Activated CD8-positive, alpha-beta T cell treated with anti-CD3 and anti-CD28 coated beads, Interleukin-2, amount 10 ng/mL, durations not matched to agents 7 days and 5 days (primary cell): Measurements from ENCODE around the gene ZDHHC12. TPM values are rescaled to one million over a fixed set of nuclear protein-coding genes. Genes with fewer than 3 reads are reported as not detected.

ENCODE experiments used
- ATAC-seq: fragments of 150-1000 bp; cut with Tn5 transposase; one replicate; pipeline ENCODE4 v1.10.0; 2021; ENCODE audit warnings: moderate library complexity
- CTCF ChIA-PET: fragments of 350-600 bp; sonication (Branson Sonifier 250); formaldehyde crosslinking; loops from one replicate; lab custom pipeline; 2021; ENCODE audit warnings: antibody characterized with exemption; lab: Charles Lee
- POLR2A ChIA-PET: fragments of 350-600 bp; sonication (Branson Sonifier 250); formaldehyde crosslinking; loops from one replicate; lab custom pipeline; 2021; ENCODE audit warnings: antibody characterized with exemption; lab: Charles Lee
- DNase-seq: peaks from one replicate; pipeline ENCODE4 v3.0.0-alpha.2; 2020
- H3K27ac Mint-ChIP-seq: one replicate; pipeline ENCODE4 v1.8.0; 2021; ENCODE audit warnings: mild to moderate bottlenecking, mixed read lengths
- H3K27me3 Mint-ChIP-seq: one replicate; pipeline ENCODE4 v1.8.0; 2021; ENCODE audit warnings: low read depth, mixed read lengths
- H3K36me3 Mint-ChIP-seq: one replicate; pipeline ENCODE4 v1.8.0; 2021; ENCODE audit warnings: low read depth, mixed read lengths
- H3K4me1 Mint-ChIP-seq: one replicate; pipeline ENCODE4 v1.8.0; 2021; ENCODE audit warnings: low read depth, mixed read lengths
- H3K4me3 Mint-ChIP-seq: one replicate; pipeline ENCODE4 v1.8.0; 2021; ENCODE audit warnings: mild to moderate bottlenecking, mixed read lengths
- H3K9me3 Mint-ChIP-seq: one replicate; pipeline ENCODE4 v1.8.0; 2022; ENCODE audit warnings: mixed read lengths; ENCODE audit not compliant: insufficient read depth
- total RNA-seq, 2 experiments: library from RNA; stranded (reverse); gene quantifications; one replicate each; pipeline ENCODE4 v1.2.3, GENCODE V29; 2021

Gene ZDHHC12
- total RNA-seq, 2 experiments from 2014 or later: 80.4 to 88.4 TPM

GRCh38 chr9:128757602-128758001 lies 33.7 kb upstream of the ZDHHC12 start:
- H3K36me3 Mint-ChIP-seq: no peaks in the 10 kb centered on the region
- H3K9me3 Mint-ChIP-seq: no peaks in the 10 kb centered on the region
- DNase-seq: no peak
- ChIA-PET POLR2A (no interaction called here), CTCF (no interaction called here)
- H3K27me3 Mint-ChIP-seq: no peaks in the 10 kb centered on the region
- H3K27ac Mint-ChIP-seq: no peak overlapping the region
- ATAC-seq: no peak
- H3K4me3 Mint-ChIP-seq: no peak overlapping the region
- H3K4me1 Mint-ChIP-seq: no peaks in the 10 kb centered on the region

- no peak overlapping the region for H3K4me3 Mint-ChIP-seq
- CTCF ChIA-PET: no interaction called here
- ATAC-seq (no peak), DNase-seq (no peak)
- no peaks in the 10 kb centered on the region for H3K36me3 Mint-ChIP-seq
- no peak overlapping the region for H3K27ac Mint-ChIP-seq
- H3K27me3 Mint-ChIP-seq: no peaks in the 10 kb centered on the region
- no peaks in the 10 kb centered on the region for H3K9me3 Mint-ChIP-seq
- POLR2A ChIA-PET: interaction anchor here (1.7 kb wide), 1 partner anchor 11 kb away, joined by 5 read pairs; no protein-coding TSS in a partner anchor
- H3K4me1 Mint-ChIP-seq: no peaks in the 10 kb centered on the region
These were observed 29.7 kb upstream of the ZDHHC12 start for GRCh38 chr9:128753627-128754026.

DNA sequence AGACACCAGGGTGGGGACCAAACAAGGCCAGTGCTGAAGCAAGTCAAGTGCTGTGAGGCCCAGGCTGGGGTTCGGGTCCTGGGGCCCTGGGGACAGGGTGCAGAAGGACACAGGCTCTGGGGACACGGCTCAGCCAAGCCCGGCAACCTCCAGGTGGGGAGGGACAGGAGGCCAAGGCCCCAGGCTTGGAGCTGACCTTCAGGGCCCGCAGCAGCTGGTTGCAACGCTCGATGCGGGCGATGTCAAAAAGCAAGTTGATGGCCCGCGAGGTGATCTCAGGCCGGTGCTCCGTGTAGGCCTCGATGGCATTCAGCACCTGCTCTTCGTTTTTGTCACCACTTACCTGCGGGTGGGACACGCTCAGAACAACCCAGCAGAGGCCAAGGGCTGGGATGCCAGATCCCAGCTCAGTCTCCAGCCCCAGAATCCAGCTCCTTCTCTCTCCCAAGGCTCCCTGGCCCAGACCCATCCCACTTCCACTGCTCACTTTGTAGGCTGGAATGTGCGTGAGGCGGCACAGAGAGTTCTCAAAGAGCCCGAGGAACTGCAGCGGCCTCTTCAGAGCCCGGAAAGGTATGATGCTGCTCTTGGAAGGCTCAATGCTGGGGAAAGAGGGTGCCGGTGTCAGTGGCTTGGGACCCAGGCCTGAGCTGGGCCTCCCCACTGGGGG lies 27.1 kb upstream of the ZDHHC12 start:
- Mint-ChIP-seq H3K4me1 (no peaks in the 10 kb centered on the region), H3K36me3 (no peaks in the 10 kb centered on the region), H3K4me3 (no peak overlapping the region), H3K27ac (no peak overlapping the region), H3K27me3 (no peaks in the 10 kb centered on the region), H3K9me3 (no peaks in the 10 kb centered on the region)
- ChIA-PET CTCF (no interaction called here), POLR2A (interaction anchor here (0.8 to 1.2 kb wide), 2 partner anchors 20 to 62 kb away, joined by 3 read pairs; partner anchors contain the start of gene SET)
- ATAC-seq (no peak), DNase-seq (no peak)

GRCh38 chr9:128747241-128747640 lies 23.3 kb upstream of the ZDHHC12 start:
- H3K4me1 Mint-ChIP-seq: no peaks in the 10 kb centered on the region
- DNase-seq (no peak), ATAC-seq (no peak)
- no peak overlapping the region for H3K27ac Mint-ChIP-seq
- H3K9me3 Mint-ChIP-seq: no peaks in the 10 kb centered on the region
- ChIA-PET CTCF (no interaction called here), POLR2A (no interaction called here)
- H3K4me3 Mint-ChIP-seq: no peak overlapping the region
- H3K27me3 Mint-ChIP-seq: no peaks in the 10 kb centered on the region
- no peaks in the 10 kb centered on the region for H3K36me3 Mint-ChIP-seq

- POLR2A ChIA-PET: interaction anchor here (1.2 to 1.3 kb wide), 2 partner anchors 10 to 228 kb away, joined by 3 to 5 read pairs; no protein-coding TSS in a partner anchor
- CTCF ChIA-PET: no interaction called here
- no peak for ATAC-seq
- Mint-ChIP-seq H3K27ac (no peak overlapping the region), H3K4me1 (no peaks in the 10 kb centered on the region), H3K4me3 (no peak overlapping the region), H3K27me3 (no peaks in the 10 kb centered on the region), H3K36me3 (no peaks in the 10 kb centered on the region), H3K9me3 (no peaks in the 10 kb centered on the region)
- no peak for DNase-seq
These were observed 19.5 kb upstream of the ZDHHC12 start for GRCh38 chr9:128743421-128743820.

GRCh38 chr9:128742401-128742800 lies 18.5 kb upstream of the ZDHHC12 start:
- no peak overlapping the region for H3K4me3 Mint-ChIP-seq
- H3K27me3 Mint-ChIP-seq: no peaks in the 10 kb centered on the region
- no peaks in the 10 kb centered on the region for H3K9me3 Mint-ChIP-seq
- H3K36me3 Mint-ChIP-seq: no peaks in the 10 kb centered on the region
- ChIA-PET CTCF (interaction anchor here (0.5 kb wide), 1 partner anchor 49 kb away, joined by 4 read pairs; no protein-coding TSS in a partner anchor), POLR2A (interaction anchor here (0.6 to 1.3 kb wide), 2 partner anchors 11 to 309 kb away, joined by 4 to 5 read pairs; no protein-coding TSS in a partner anchor)
- no peak for ATAC-seq
- DNase-seq: no peak
- no peak overlapping the region for H3K27ac Mint-ChIP-seq
- H3K4me1 Mint-ChIP-seq: no peaks in the 10 kb centered on the region

- Mint-ChIP-seq H3K27me3 (no peaks in the 10 kb centered on the region), H3K36me3 (peaks cover 12% of the 10 kb centered on the region), H3K4me1 (peaks cover 8% of the 10 kb centered on the region), H3K4me3 (no peak overlapping the region), H3K9me3 (no peaks in the 10 kb centered on the region), H3K27ac (no peak overlapping the region)
- POLR2A ChIA-PET: no interaction called here
- DNase-seq (no peak), ATAC-seq (no peak)
- CTCF ChIA-PET: interaction anchor here (0.9 to 1.6 kb wide), 2 partner anchors 83 to 95 kb away, joined by 3 to 4 read pairs; partner anchors contain the start of genes ENDOG and SPOUT1
These were observed 11.4 kb upstream of the ZDHHC12 start for GRCh38 chr9:128735373-128735772.

GRCh38 chr9:128733256-128733655 lies 9.3 kb upstream of the ZDHHC12 start:
- CTCF ChIA-PET: no interaction called here
- Mint-ChIP-seq H3K27ac (no peak overlapping the region), H3K9me3 (no peaks in the 10 kb centered on the region), H3K4me3 (no peak overlapping the region), H3K36me3 (peaks cover 12% of the 10 kb centered on the region), H3K27me3 (no peaks in the 10 kb centered on the region), H3K4me1 (peaks cover 9% of the 10 kb centered on the region)
- DNase-seq: no peak
- POLR2A ChIA-PET: no interaction called here
- ATAC-seq: peak; percentile 16

GRCh38 chr9:128732576-128732975 lies 8.6 kb upstream of the ZDHHC12 start:
- DNase-seq (no peak), ATAC-seq (no peak)
- POLR2A ChIA-PET: no interaction called here
- Mint-ChIP-seq H3K27me3 (no peaks in the 10 kb centered on the region), H3K27ac (no peak overlapping the region), H3K4me3 (no peak overlapping the region), H3K9me3 (no peaks in the 10 kb centered on the region), H3K36me3 (peaks cover 13% of the 10 kb centered on the region), H3K4me1 (peaks cover 13% of the 10 kb centered on the region)
- CTCF ChIA-PET: no interaction called here

- CTCF ChIA-PET: no interaction called here
- POLR2A ChIA-PET: no interaction called here
- Mint-ChIP-seq H3K27ac (no peak overlapping the region), H3K27me3 (no peaks in the 10 kb centered on the region), H3K9me3 (no peaks in the 10 kb centered on the region), H3K36me3 (peaks cover 19% of the 10 kb centered on the region), H3K4me1 (peaks cover 19% of the 10 kb centered on the region), H3K4me3 (no peak overlapping the region)
- DNase-seq (no peak), ATAC-seq (no peak)
These were observed 7.8 kb upstream of the ZDHHC12 start for GRCh38 chr9:128731691-128732090.

GRCh38 chr9:128731093-128731492 lies 7.2 kb upstream of the ZDHHC12 start:
- H3K9me3 Mint-ChIP-seq: no peaks in the 10 kb centered on the region
- DNase-seq (no peak), ATAC-seq (no peak)
- no peak overlapping the region for H3K27ac Mint-ChIP-seq
- ChIA-PET POLR2A (no interaction called here), CTCF (no interaction called here)
- H3K36me3 Mint-ChIP-seq: peaks cover 20% of the 10 kb centered on the region
- H3K4me1 Mint-ChIP-seq: peaks cover 21% of the 10 kb centered on the region
- no peak overlapping the region for H3K4me3 Mint-ChIP-seq
- no peaks in the 10 kb centered on the region for H3K27me3 Mint-ChIP-seq

GRCh38 chr9:128729766-128730517 lies 6.0 kb upstream of the ZDHHC12 start:
- DNase-seq (no peak), ATAC-seq (no peak)
- CTCF ChIA-PET: no interaction called here
- POLR2A ChIA-PET: interaction anchor here (1.5 kb wide), 1 partner anchor 225 kb away, joined by 3 read pairs; no protein-coding TSS in a partner anchor
- Mint-ChIP-seq H3K27ac (peak overlapping the region; percentile 43), H3K9me3 (no peaks in the 10 kb centered on the region), H3K4me3 (no peak overlapping the region), H3K4me1 (peaks cover 31% of the 10 kb centered on the region), H3K36me3 (peaks cover 22% of the 10 kb centered on the region), H3K27me3 (no peaks in the 10 kb centered on the region)
